ENCODE measurements around the gene CHPF2.

CHPF2 gene

GRCh38 chr7:151205730-151206129, 26.6 kb upstream of the CHPF2 start:
- no peak for DNase-seq

DNA sequence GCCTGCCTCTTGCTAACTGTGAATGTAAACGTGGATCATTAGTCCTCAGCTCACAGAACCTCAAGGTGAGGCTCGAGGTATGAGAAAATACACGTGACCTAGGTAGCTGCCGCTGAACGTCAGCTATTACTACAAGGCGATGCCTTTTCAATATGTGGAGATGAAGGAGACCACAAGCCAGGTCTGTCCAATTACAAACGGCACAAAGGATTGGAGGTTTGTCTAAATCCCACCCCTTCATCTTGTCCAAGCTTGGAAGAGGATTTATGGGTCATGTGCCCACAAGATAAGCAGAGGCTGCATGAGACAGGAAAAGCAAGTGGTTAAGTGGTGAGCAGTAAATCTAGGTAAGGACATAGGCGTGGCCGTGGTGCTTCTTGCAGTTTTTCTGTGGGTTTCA, 25.4 kb upstream of the CHPF2 start:
- no peak for DNase-seq

GRCh38 chr7:151207315-151207714, 25.0 kb upstream of the CHPF2 start:
- DNase-seq = no peak

DNA sequence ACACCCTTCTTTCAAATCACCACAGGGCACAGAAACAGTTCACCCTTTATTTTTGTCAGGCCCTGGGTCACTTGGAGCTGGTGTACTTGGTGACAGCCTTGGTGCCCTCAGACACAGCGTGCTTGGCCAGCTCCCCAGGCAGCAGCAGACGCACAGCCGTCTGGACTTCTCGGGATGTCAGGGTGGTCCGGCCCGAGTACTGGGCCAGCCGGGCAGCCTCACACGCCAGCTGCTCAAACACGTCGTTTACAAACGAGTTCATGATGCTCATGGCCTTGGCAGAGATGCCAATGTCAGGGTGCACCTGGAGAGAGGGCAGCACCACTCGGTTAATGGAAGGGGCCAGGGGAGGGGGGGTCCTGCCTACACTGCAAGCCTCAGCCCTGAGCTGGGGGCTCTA, 24.5 kb upstream of the CHPF2 start:
- no peak for DNase-seq

DNA sequence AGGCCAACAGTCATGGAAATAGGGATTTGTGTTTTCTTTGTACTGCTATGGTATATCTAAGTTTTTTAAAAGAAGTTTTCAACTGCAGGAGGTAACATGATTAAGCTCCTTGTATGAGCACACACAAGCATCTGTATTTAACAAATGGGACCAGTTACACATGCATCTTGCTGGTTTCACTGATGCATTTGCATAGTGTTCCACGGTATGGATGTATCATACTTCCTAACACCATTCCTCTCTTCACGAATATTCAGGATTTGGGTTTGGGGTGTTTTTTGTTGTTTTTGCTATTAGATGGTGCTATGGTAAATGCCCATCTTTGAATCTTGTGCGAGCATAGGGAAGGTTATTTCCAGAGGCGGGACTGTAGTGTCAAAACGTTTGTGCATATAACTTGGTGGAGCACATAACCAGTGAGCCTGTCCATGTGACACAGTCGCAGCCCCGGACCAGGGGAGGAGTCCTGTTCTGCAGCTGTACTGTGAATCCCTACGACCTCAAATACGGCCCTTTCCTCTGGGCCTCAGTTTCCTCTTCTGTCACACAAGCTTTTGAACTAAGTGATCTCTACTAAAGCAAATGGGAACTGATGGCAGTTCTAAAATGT, 23.9 kb upstream of the CHPF2 start:
- no peak for DNase-seq

- DNase-seq = no peak
These were observed 22.7 kb upstream of the CHPF2 start for GRCh38 chr7:151209588-151209987.

GRCh38 chr7:151210087-151210854, 22.0 kb upstream of the CHPF2 start, which contains the start of gene H2BK1:
Gene H2BK1 (minus strand): TSS chr7:151210488. CDS start chr7:151210318, 170 bp downstream.
- DNase-seq = no peak

GRCh38 chr7:151211155-151211772, 21.0 kb upstream of the CHPF2 start:
- DNase-seq = no peak

DNA sequence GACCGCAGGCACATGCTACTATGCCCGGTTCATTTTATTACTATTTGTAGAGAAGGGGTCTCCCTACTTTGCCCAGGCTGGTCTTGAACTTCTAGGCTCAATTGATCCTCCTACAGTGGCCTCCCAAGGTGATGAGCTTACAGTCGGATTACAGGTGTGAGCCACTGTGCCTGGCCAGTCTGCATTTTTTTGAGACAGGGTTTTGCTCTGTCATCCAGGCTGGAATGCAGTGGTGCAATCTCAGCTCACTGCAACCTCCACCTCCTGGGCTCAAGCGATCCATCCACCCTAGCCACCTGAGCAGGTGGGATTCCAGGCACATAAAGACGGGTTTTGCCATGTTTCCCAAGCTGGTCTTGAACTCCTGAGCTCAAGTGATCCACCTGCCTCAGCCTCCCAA, 19.7 kb upstream of the CHPF2 start:
- no peak for DNase-seq

DNA sequence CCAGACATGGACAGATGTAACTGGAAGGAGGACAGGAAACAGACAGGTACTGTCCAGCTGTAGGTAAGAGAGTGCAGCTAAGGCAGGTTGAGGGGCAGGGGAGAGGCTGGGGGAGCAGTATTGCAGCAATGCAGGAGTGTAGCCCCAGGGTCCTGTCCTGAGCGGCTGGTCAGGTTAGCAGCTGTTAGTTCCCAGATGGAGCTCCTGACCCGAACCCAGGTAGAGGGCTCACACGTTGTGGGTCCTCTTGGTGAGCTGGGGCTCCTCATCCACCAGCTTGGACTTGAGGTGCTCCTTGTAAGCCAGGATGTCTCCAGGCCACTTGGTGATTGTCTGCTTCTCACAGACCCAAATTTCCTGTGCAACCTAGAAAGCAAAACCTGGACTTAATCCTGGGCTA, 18.5 kb upstream of the CHPF2 start:
- DNase-seq = no peak

DNA sequence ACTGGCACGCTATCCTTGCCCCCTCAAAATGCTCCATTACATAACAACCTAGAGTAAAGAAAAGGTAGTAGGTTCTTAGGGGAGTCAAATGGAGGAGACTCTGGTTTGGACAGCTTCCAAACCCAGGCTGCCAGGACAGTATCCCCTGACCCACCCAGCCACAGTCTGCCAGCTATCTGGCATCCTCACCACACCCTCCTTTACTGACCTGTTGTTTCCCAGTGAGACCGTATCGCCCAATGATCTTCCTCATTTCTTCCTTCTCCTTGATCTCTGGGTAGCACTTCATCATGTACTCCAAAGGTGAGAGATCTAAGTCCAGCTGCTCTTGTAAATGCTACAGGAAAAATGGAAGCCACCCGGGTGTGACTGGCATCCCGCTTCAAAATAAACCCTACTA, 16.9 kb upstream of the CHPF2 start:
- no peak for DNase-seq

GRCh38 chr7:151218170-151218569, 14.1 kb upstream of the CHPF2 start:
- no peak for DNase-seq

- DNase-seq = no peak
These were observed 8.6 kb upstream of the CHPF2 start for GRCh38 chr7:151223728-151224127.

DNA sequence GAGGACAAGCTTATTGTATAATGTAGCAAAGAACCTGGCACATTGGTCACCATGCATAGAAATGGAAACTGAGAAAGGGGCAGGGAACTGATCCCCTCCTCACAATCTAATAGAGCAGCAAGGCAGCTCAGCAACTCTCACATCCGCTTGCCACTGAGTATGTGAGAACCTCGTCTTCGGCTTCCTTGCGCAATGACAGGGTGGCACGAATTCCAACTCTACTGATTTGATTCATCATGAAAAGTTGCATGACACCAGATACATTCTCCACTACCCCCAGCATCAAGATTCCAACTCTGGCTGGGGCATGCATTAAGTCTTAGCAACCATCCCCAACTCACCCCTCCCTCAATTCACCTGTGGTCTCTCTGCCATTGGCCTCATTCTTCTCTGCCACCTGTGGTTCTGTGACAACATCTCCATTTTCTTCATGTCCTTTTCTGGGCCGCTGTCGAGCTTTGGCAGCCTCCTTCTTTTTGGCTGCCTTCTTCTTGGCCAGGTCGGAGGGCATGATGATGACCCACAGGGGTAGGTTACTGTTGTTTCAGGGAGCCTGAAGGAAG, 6.3 kb upstream of the CHPF2 start:
- no peak for DNase-seq

DNA sequence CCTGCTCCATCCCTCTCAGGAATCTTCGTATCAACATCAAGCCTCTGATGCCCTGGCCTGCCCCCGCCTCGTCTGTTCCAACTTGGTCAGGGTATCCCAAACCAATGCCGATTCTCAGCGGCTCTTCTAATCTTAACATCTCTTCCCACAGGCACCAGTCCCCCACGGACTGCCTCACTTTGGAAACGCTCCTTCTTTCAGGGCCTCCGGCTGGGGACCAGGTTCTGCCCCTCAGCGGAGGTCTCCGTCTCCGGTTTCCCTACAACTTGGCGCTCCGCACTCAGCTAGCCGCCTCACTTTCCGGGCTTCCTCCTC, 5.8 kb upstream of the CHPF2 start:
- no peak for DNase-seq

- DNase-seq = peak; percentile 99
These were observed 5.2 kb upstream of the CHPF2 start, which contains the start of gene ABCF2 for GRCh38 chr7:151226875-151227782. Gene ABCF2 (minus strand): TSS chr7:151227205. CDS start chr7:151226458, 747 bp downstream.

GRCh38 chr7:151228024-151228866, 4.0 kb upstream of the CHPF2 start:
- no peak for DNase-seq

- DNase-seq = no peak
These were observed 3.0 kb upstream of the CHPF2 start for GRCh38 chr7:151229249-151229648.

- no peak for DNase-seq
These were observed 1.2 kb upstream of the CHPF2 start for GRCh38 chr7:151231080-151231479.

- peak; percentile 88 for DNase-seq
These were observed 826 bp downstream of the CHPF2 start for GRCh38 chr7:151232917-151233701.

DNA sequence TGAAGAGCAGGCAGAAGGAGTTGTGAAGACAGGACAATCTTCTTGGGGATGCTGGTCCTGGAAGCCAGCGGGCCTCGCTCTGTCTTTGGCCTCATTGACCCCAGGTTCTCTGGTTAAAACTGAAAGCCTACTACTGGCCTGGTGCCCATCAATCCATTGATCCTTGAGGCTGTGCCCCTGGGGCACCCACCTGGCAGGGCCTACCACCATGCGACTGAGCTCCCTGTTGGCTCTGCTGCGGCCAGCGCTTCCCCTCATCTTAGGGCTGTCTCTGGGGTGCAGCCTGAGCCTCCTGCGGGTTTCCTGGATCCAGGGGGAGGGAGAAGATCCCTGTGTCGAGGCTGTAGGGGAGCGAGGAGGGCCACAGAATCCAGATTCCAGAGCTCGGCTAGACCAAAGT, 1.5 kb downstream of the CHPF2 start:
- no peak for DNase-seq
